Trophoblast cell (in vitro differentiated cells and primary cell): ENCODE measurements around the gene MADCAM1.

ENCODE experiments used
- DNase-seq, 2 donors: peaks; one replicate each; pipeline ENCODE4 v3.0.0-alpha.2; 2016
- H2AFZ ChIP-seq: 2 replicates; pipeline ENCODE4 v1.6.1; 2013; ENCODE audit warnings: low read length, moderate library complexity, mild to moderate bottlenecking; ENCODE audit not compliant: insufficient read depth, poor library complexity
- H2AK5ac ChIP-seq: 2 replicates; pipeline ENCODE4 v1.6.1; 2013; ENCODE audit warnings: mild to moderate bottlenecking, low read length
- H2BK120ac ChIP-seq: 2 replicates; pipeline ENCODE4 v1.6.1; 2013; ENCODE audit warnings: low read length, mild to moderate bottlenecking, moderate library complexity; ENCODE audit not compliant: insufficient read depth, poor library complexity
- H2BK12ac ChIP-seq: 2 replicates; pipeline ENCODE4 v1.6.1; 2013; ENCODE audit warnings: mild to moderate bottlenecking, low read length, moderate library complexity
- H2BK5ac ChIP-seq: 2 replicates; pipeline ENCODE4 v1.6.1; 2013; ENCODE audit warnings: low read length, low read depth, moderate library complexity, mild to moderate bottlenecking; ENCODE audit not compliant: poor library complexity
- H3K14ac ChIP-seq: 2 replicates; pipeline ENCODE4 v1.6.1; 2013; ENCODE audit warnings: mild to moderate bottlenecking, low read length
- H3K18ac ChIP-seq: 2 replicates; pipeline ENCODE4 v1.6.1; 2013; ENCODE audit warnings: mild to moderate bottlenecking, low read length
- H3K23ac ChIP-seq: 2 replicates; pipeline ENCODE4 v1.6.1; 2013; ENCODE audit warnings: low read length
- H3K27ac ChIP-seq: 2 replicates; pipeline ENCODE4 v1.5.1; 2013; ENCODE audit warnings: low read depth, mild to moderate bottlenecking, inconsistent platforms, low read length, moderate library complexity
- H3K27me3 ChIP-seq: 2 replicates; pipeline ENCODE4 v1.6.1; 2013; ENCODE audit warnings: inconsistent platforms, mild to moderate bottlenecking, low read length, moderate library complexity; ENCODE audit not compliant: insufficient read depth
- H3K36me3 ChIP-seq, 2 experiments: 1 replicate in 1 of 2; 2 replicates in 1 of 2; pipeline ENCODE4 v1.6.1; 2013; ENCODE audit warnings: low read length in 2 of 2, mild to moderate bottlenecking in 2 of 2, moderate library complexity in 1 of 2; ENCODE audit not compliant: insufficient read depth in 2 of 2, control insufficient read depth in 1 of 2
- H3K4ac ChIP-seq: 2 replicates; pipeline ENCODE4 v1.6.1; 2013; ENCODE audit warnings: low read depth, mild to moderate bottlenecking, low read length, moderate library complexity
- H3K4me1 ChIP-seq, 2 experiments: 1 replicate in 1 of 2; 2 replicates in 1 of 2; pipeline ENCODE4 v1.6.1; 2013; ENCODE audit warnings: low read length in 2 of 2, mild to moderate bottlenecking in 2 of 2, moderate library complexity in 1 of 2; ENCODE audit not compliant: insufficient read depth in 2 of 2, control insufficient read depth in 1 of 2
- H3K4me2 ChIP-seq: 2 replicates; pipeline ENCODE4 v1.6.1; 2013; ENCODE audit warnings: inconsistent platforms, mild to moderate bottlenecking, low read length, moderate library complexity
- H3K4me3 ChIP-seq: 2 replicates; pipeline ENCODE4 v1.5.1; 2013; ENCODE audit warnings: mild to moderate bottlenecking, low read depth, low read length, inconsistent platforms
- H3K79me1 ChIP-seq: one replicate; pipeline ENCODE4 v1.6.1; 2013; ENCODE audit warnings: low read length
- H3K79me2 ChIP-seq: 2 replicates; pipeline ENCODE4 v1.6.1; 2013; ENCODE audit warnings: low read length, mild to moderate bottlenecking; ENCODE audit not compliant: control insufficient read depth, insufficient read depth, poor library complexity
- H3K9ac ChIP-seq: 2 replicates; pipeline ENCODE4 v1.6.1; 2013; ENCODE audit warnings: mild to moderate bottlenecking, low read length
- H3K9me3 ChIP-seq: 2 replicates; pipeline ENCODE4 v1.6.1; 2013; ENCODE audit warnings: low read depth, mild to moderate bottlenecking, control low read depth, inconsistent platforms, low read length; ENCODE audit not compliant: insufficient read depth
- H4K12ac ChIP-seq: 2 replicates; pipeline ENCODE4 v1.6.1; 2013; ENCODE audit warnings: low read depth, mild to moderate bottlenecking, low read length, moderate library complexity
- H4K8ac ChIP-seq: 2 replicates; pipeline ENCODE4 v1.6.1; 2013; ENCODE audit warnings: low read depth, mild to moderate bottlenecking, low read length, moderate library complexity
- H4K91ac ChIP-seq: one replicate; pipeline ENCODE4 v1.6.1; 2013; ENCODE audit warnings: low read depth, mild to moderate bottlenecking, low read length, moderate library complexity
- WGBS: extraction: QIAGEN DNeasy Blood & Tissue Kit; methylation state at CpG from one replicate; pipeline ENCODE4 v1.1.7; 2013; ENCODE audit warnings: missing lambda C conversion rate; ENCODE audit not compliant: insufficient read length, insufficient coverage; ENCODE audit errors: extremely low coverage; 5-methylcytosine and 5-hydroxymethylcytosine counted together

The MADCAM1 gene

GRCh38 chr19:459724-460511 lies 36.4 kb upstream of the MADCAM1 start:
- Histone ChIP-seq H3K4ac (peak overlapping the region; percentile 60), H4K12ac (no peak overlapping the region), H2BK120ac (peak overlapping the region; percentile 59), H3K27me3 (peaks cover 5% of the 10 kb centered on the region), H3K18ac (peak overlapping the region; percentile 78), H4K91ac (peak overlapping the region; percentile 75), H3K23ac (no peak overlapping the region), H2AFZ (peak overlapping the region; percentile 43), H2BK5ac (peak overlapping the region; percentile 51), H3K27ac (no peak overlapping the region), H2AK5ac (peak overlapping the region; percentile 80), H3K4me2 (peak overlapping the region; percentile 96), H3K14ac (peak overlapping the region; percentile 91), H2BK12ac (no peak overlapping the region), H3K79me1 (peaks cover 7% of the 10 kb centered on the region), H3K36me3 (peaks cover 2% of the 10 kb centered on the region in 2 experiments), H3K9me3 (no peaks in the 10 kb centered on the region), H3K9ac (peak overlapping the region; percentile 84), H3K4me1 (peaks cover 2 to 6% of the 10 kb centered on the region in 2 experiments), H3K4me3 (peak overlapping the region; percentile 80), H4K8ac (peak overlapping the region; percentile 84), H3K79me2 (no peaks in the 10 kb centered on the region)
- no peak for DNase-seq
- no CpG with 5 or more reads among the region's 66 CpGs for WGBS

DNA sequence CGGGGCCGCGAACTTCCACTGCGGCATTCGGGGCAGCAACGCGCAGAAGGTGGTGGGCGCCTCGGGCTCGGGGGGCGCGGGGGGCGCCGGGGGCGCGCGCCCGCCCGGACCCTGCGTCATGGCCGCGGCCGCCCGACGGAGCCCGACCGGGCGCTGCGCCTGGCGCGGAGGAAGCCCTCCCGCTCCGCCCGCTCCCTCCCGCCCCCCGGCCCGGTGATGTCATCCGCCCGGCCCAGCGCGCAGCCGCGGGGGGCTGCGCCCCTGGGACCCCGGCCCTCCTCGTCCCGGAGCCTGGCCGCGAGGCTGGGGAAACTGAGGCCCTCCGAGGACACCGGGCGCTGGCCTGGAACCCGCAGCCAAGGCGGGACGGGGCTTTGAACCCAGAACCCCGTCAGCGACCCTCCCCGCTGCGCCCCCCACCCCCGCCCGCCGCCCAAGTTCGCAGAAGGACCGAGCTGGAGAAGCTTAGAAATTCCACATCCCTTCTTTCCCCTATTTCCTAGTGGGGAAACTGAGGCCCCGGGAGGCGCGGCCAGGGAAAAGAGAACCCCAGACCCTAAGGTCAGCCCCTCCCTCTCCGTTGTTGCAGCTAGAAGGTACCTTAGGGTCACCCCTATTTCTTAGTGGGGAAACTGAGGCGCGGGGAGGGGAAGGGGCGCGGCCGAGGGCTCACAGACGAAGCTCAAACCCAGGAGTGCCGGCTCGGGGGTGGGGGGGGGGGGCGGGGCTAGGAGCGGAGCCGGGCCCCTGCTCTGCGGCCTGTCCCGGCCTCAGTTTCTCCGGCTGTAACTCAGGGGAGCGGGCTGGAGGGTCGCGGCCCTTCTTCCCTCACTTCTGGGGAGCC lies 35.2 kb upstream of the MADCAM1 start, which contains the start of gene SHC2:
TSS of gene SHC2 (minus strand) at position 157 of the 844 bp plus-strand sequence. CDS start at position 120, 37 bp downstream.
- no peak within 1 kb of the TSS for H3K27ac ChIP-seq
- peaks cover 2 to 6% of the 10 kb centered on the region in 2 experiments for H3K4me1 ChIP-seq
- H2BK5ac ChIP-seq: peak within 1 kb of the TSS; percentile 51
- H3K4me2 ChIP-seq: peak within 1 kb of the TSS; percentile 96
- H2AK5ac ChIP-seq: peak within 1 kb of the TSS; percentile 80
- H3K27me3 ChIP-seq: peaks cover 5% of the 10 kb centered on the region
- peaks cover 7% of the 10 kb centered on the region for H3K79me1 ChIP-seq
- H3K79me2 ChIP-seq: no peaks in the 10 kb centered on the region
- H3K9ac ChIP-seq: peak within 1 kb of the TSS; percentile 84
- no peak within 1 kb of the TSS for H4K12ac ChIP-seq
- no CpG with 5 or more reads among the region's 85 CpGs for WGBS
- H3K36me3 ChIP-seq: peaks cover 0 to 2% of the 10 kb centered on the region in 2 experiments
- H3K9me3 ChIP-seq: peaks cover 5% of the 10 kb centered on the region
- peak within 1 kb of the TSS; percentile 91 for H3K14ac ChIP-seq
- DNase-seq: no peak
- no peak within 1 kb of the TSS for H2BK12ac ChIP-seq
- H3K18ac ChIP-seq: peak within 1 kb of the TSS; percentile 78
- H4K8ac ChIP-seq: peak within 1 kb of the TSS; percentile 84
- no peak within 1 kb of the TSS for H3K23ac ChIP-seq
- peak within 1 kb of the TSS; percentile 80 for H3K4me3 ChIP-seq
- peak within 1 kb of the TSS; percentile 70 for H2AFZ ChIP-seq
- H2BK120ac ChIP-seq: peak within 1 kb of the TSS; percentile 59
- peak within 1 kb of the TSS; percentile 60 for H3K4ac ChIP-seq
- peak within 1 kb of the TSS; percentile 75 for H4K91ac ChIP-seq

- H3K23ac ChIP-seq: no peak overlapping the region
- no peak overlapping the region for H3K4me3 ChIP-seq
- no peaks in the 10 kb centered on the region for H3K79me2 ChIP-seq
- no peak overlapping the region for H3K18ac ChIP-seq
- H3K27ac ChIP-seq: no peak overlapping the region
- H3K36me3 ChIP-seq: peaks cover 0 to 2% of the 10 kb centered on the region in 2 experiments
- H2AK5ac ChIP-seq: no peak overlapping the region
- peaks cover 5% of the 10 kb centered on the region for H3K27me3 ChIP-seq
- no CpG with 5 or more reads among the region's 60 CpGs for whole genome bisulfite sequencing
- H3K4me1 ChIP-seq: peaks cover 2 to 6% of the 10 kb centered on the region in 2 experiments
- no peak overlapping the region for H2BK120ac ChIP-seq
- peaks cover 7% of the 10 kb centered on the region for H3K79me1 ChIP-seq
- H2BK5ac ChIP-seq: no peak overlapping the region
- peak overlapping the region; percentile 39 for H4K91ac ChIP-seq
- H3K14ac ChIP-seq: peak overlapping the region; percentile 24
- H4K8ac ChIP-seq: peak overlapping the region; percentile 11
- H3K4ac ChIP-seq: no peak overlapping the region
- DNase-seq: no peak
- H2AFZ ChIP-seq: peak overlapping the region; percentile 50
- no peak overlapping the region for H3K9ac ChIP-seq
- peaks cover 5% of the 10 kb centered on the region for H3K9me3 ChIP-seq
- H4K12ac ChIP-seq: peak overlapping the region; percentile 17
- no peak overlapping the region for H2BK12ac ChIP-seq
- peak overlapping the region; percentile 62 for H3K4me2 ChIP-seq
Observed at GRCh38 chr19:461721-462551, 34.4 kb upstream of the MADCAM1 start.
